GM20000 (cell line): ENCODE data around the gene PCNX3.

Experiments used
- DNase-seq: peaks from one replicate; pipeline ENCODE4 v3.0.0; 2012; ENCODE audit warnings: low spot score
- TF ChIP-seq, protein P1 (sequence below): IDR thresholded peaks from 2 replicates; pipeline ENCODE4 v1.5.1; 2012; ENCODE audit warnings: mild to moderate bottlenecking, control low read depth; ENCODE audit errors: extremely low read depth, missing control alignments

Gene PCNX3

DNA sequence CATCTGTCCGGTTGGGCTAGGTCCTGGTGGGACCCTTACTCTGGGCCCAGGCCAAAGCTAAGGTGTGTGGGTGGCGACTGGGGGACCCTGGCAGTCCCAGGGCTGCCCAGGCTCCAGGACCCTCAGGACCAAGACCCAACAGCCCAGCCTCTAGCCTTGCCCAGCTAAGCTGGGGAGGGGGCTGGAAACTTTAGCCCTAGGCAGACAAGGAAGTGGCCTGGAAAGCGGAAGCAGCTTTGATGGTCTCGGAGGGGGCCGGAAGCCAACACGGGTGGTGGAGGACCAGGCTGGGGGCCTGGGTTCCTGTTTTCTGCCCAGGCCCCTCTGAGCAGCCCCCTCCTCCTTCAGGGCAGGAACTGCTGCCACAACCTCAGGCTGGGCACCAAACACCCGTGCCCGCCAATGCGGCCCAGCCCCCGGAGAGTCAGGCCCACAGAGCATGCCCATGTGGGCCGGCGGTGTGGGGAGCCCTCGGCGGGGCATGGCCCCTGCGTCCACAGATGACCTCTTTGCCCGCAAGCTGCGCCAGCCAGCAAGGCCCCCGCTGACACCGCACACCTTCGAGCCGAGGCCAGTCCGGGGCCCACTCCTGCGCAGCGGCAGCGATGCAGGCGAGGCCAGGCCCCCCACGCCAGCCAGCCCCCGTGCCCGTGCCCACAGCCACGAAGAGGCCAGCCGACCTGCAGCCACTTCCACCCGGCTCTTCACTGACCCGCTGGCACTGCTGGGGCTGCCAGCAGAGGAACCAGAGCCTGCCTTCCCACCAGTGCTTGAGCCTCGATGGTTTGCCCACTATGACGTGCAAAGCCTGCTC is 25.1 kb downstream of the PCNX3 start:
- TF ChIP-seq, protein P1, sequence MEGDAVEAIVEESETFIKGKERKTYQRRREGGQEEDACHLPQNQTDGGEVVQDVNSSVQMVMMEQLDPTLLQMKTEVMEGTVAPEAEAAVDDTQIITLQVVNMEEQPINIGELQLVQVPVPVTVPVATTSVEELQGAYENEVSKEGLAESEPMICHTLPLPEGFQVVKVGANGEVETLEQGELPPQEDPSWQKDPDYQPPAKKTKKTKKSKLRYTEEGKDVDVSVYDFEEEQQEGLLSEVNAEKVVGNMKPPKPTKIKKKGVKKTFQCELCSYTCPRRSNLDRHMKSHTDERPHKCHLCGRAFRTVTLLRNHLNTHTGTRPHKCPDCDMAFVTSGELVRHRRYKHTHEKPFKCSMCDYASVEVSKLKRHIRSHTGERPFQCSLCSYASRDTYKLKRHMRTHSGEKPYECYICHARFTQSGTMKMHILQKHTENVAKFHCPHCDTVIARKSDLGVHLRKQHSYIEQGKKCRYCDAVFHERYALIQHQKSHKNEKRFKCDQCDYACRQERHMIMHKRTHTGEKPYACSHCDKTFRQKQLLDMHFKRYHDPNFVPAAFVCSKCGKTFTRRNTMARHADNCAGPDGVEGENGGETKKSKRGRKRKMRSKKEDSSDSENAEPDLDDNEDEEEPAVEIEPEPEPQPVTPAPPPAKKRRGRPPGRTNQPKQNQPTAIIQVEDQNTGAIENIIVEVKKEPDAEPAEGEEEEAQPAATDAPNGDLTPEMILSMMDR, result no peak
- peak; percentile 61 for DNase-seq

DNA sequence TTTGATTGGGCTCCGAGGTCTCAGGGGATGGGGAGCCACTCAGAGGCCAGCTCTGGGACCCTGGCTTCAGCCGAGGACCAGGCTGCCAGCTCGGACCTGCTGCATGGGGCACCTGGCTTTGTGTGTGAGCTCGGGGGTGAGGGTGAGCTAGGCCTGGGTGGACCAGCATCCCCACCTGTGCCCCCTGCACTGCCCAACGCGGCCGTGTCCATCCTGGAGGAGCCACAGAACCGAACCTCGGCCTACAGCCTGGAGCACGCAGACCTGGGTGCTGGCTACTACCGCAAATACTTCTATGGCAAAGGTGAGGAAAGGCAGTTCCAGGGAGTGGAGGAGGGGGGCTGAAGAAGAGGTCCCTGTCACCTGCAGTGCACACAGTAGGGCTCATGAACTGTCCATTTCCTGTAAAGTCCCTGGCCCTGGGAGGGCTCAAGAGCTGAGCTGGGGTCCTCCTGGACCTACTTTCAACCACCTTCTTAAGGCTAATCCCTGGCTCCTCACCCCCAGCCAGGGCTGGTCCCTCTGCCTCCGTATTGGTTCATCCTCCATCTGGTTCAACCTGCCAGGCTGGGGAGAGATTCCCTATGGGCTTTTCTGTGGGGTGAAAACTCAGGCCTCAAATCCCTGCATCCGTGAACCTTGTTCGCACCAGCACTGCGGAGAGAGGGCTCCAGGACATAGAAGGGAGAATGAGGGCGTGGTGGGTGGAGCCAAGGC is 25.9 kb downstream of the PCNX3 start:
- TF ChIP-seq, protein P1, result no peak

DNA sequence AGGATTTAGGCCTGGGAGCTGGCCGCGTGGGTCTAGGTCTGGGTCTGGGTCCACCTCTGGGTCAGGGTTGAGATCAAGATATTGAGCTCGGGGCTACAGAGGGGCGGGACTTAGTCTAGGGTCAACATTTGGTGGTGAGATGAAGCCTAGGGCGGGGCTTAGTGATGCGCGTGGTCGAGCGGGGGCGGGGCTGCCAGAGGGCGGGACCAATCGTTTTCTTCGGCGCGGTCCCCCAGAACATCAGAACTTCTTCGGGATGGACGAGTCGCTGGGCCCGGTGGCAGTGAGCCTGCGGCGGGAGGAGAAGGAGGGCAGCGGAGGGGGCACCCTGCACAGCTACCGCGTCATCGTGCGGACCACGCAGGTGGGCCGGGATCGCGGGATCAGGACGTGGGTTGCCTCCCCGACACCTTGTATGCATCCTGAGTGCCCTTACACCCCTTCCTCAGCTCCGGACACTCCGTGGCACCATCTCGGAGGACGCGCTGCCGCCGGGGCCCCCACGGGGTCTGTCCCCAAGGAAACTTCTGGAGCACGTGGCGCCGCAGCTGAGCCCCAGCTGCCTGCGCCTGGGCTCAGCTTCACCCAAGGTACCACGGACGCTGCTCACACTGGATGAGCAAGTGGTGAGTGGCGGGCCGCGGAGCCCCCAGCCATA is 26.6 kb downstream of the PCNX3 start:
- TF ChIP-seq, protein P1, result no peak
- DNase-seq, result no peak

More for the DNA sequence above, 25.9 kb downstream of the PCNX3 start:
- DNase-seq, result no peak

DNA sequence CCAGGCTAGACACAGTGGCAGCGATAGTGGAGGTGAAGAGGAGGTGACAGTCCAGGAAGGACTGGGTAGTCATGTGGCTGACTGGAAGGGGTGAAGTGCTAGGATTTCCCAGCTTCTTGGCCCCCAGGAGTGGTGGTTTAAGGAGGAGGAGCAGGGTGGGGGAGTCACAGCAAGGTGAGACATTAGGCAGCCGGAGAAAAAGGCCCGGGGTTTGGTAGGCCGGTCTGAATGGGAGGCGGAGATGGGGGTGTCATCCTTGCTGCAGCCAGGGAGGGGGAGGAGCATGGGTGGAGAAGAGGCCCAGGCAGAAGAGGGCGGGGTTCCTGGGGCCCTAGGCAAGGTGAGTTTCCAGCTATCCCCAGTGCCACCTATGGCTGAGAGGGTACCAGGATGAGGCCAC is 28.4 kb downstream of the PCNX3 start:
- no peak for DNase-seq

DNA sequence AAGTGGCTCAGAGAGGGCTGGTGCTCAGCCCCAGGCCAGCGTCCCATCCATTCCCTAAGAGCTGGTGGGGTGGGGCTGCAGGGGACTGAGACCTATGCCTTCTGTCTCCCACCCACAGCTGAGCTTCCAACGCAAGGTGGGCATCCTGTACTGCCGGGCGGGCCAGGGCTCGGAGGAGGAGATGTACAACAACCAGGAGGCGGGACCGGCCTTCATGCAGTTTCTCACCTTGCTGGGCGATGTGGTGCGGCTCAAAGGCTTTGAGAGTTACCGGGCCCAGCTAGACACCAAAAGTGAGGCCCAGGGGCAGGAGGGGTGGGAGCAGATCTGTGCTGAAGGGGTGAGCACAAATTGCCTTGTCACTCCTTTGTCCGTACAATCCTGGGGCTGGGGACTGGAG is 29.3 kb downstream of the PCNX3 start:
- DNase-seq, result no peak
- TF ChIP-seq, protein P1, result no peak

More for the DNA sequence above, 28.4 kb downstream of the PCNX3 start:
- TF ChIP-seq, protein P1, result no peak

DNA sequence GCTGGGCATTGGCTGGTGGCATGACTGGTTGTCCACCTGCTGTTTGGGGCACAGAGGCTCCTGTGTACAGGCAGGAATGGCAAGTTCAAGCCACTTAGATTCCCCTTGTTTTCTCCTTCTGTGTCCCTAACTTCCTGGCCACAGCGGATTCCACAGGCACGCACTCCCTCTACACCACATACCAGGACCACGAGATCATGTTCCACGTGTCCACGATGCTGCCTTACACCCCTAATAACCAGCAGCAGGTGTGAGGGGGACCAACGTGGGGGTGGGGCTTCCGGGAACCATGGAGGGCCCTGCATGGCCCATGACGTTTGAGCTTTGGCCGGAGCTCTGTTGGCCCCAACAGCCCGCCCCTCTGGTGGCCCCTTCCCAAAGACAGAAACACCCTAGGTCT is 30.1 kb downstream of the PCNX3 start:
- TF ChIP-seq, protein P1, result no peak
- DNase-seq, result no peak

DNA sequence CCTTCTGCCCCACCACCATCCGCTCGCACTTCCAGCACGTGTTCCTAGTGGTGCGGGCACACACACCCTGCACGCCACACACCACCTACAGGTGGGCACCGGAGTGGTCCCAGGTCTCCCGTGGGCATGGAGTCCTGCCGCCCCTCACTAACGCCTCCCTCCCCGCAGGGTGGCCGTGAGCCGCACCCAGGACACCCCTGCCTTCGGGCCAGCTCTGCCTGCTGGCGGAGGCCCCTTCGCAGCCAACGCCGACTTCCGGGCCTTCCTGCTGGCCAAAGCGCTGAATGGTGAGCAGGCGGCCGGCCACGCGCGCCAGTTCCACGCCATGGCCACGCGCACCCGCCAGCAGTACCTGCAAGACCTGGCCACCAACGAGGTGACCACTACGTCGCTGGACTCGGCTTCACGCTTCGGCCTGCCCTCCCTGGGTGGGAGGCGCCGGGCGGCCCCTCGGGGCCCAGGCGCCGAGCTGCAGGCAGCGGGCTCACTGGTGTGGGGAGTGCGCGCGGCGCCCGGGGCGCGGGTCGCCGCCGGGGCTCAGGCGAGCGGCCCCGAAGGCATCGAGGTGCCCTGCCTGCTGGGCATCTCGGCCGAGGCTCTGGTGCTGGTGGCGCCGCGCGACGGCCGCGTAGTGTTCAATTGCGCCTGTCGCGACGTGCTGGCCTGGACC is 30.8 kb downstream of the PCNX3 start:
- TF ChIP-seq, protein P1, result no peak
- DNase-seq, result no peak
